Astrocyte of the cerebellum (primary cell): ENCODE data around the gene ZSWIM7.

ENCODE experiments used
- DNase-seq: peaks from one replicate; pipeline ENCODE4 v3.0.0-alpha.2; 2011; ENCODE audit warnings: low read depth
- H3K4me3 ChIP-seq: 2 replicates; pipeline ENCODE4 v1.5.1; 2011; ENCODE audit warnings: mild to moderate bottlenecking, low read depth, low read length, moderate library complexity
- in situ Hi-C: cut with HindIII; loops from 2 replicates; pipeline ENCODE4 v1.10.0; 2017; ENCODE audit warnings: low sequenced_read_pairs
- TF ChIP-seq, protein P1 (sequence below): IDR thresholded peaks from 2 replicates; pipeline ENCODE4 v1.5.1; 2012; ENCODE audit warnings: low read length, low read depth, moderate library complexity, mild to moderate bottlenecking; ENCODE audit errors: missing control alignments

Gene ZSWIM7

GRCh38 chr17:15965528-15965927 lies 34.0 kb downstream of the ZSWIM7 start:
- no peak for DNase-seq
- TF ChIP-seq, protein P1, sequence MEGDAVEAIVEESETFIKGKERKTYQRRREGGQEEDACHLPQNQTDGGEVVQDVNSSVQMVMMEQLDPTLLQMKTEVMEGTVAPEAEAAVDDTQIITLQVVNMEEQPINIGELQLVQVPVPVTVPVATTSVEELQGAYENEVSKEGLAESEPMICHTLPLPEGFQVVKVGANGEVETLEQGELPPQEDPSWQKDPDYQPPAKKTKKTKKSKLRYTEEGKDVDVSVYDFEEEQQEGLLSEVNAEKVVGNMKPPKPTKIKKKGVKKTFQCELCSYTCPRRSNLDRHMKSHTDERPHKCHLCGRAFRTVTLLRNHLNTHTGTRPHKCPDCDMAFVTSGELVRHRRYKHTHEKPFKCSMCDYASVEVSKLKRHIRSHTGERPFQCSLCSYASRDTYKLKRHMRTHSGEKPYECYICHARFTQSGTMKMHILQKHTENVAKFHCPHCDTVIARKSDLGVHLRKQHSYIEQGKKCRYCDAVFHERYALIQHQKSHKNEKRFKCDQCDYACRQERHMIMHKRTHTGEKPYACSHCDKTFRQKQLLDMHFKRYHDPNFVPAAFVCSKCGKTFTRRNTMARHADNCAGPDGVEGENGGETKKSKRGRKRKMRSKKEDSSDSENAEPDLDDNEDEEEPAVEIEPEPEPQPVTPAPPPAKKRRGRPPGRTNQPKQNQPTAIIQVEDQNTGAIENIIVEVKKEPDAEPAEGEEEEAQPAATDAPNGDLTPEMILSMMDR = no peak
- in situ Hi-C loops = no loop called here
- H3K4me3 ChIP-seq = no peak overlapping the region

DNA sequence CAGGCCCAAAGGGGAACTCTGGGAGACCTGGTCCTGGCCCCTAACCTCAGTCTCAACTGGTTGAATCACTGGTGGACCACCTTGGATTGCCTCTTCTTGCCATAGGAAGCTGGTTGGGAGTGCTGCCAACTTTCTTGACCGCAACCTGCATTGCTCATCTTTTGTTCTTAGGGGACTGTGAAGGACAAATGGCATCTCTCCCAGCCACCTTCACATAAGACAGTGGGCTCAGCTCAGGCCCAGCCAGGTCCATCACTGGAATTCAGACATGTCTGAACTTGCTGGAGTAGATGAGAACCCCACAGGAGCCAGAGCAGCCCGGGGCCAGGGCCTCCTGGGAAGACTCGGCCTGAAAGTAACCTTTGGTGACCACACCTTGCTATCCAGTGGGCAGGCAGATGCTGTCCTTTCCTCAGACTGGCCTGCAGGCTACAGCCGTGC lies 35.8 kb downstream of the ZSWIM7 start:
- TF ChIP-seq, protein P1 = no peak
- peak; percentile 75 for DNase-seq
- in situ Hi-C loops = no loop called here
- H3K4me3 ChIP-seq = no peak overlapping the region

GRCh38 chr17:15958484-15958854 lies 41.0 kb downstream of the ZSWIM7 start:
- H3K4me3 ChIP-seq = no peak overlapping the region
- no peak for DNase-seq
- TF ChIP-seq, protein P1 = no peak
- in situ Hi-C loops = loop anchor here (5.0 kb wide), 1 partner anchor 54 kb away; no protein-coding TSS in a partner anchor

- no peak overlapping the region for H3K4me3 ChIP-seq
- TF ChIP-seq, protein P1 = no peak
- in situ Hi-C loops = loop anchor here (5.0 kb wide), 1 partner anchor 55 kb away; no protein-coding TSS in a partner anchor
- DNase-seq = no peak
Measured at GRCh38 chr17:15957608-15958307, 41.7 kb downstream of the ZSWIM7 start.

DNA sequence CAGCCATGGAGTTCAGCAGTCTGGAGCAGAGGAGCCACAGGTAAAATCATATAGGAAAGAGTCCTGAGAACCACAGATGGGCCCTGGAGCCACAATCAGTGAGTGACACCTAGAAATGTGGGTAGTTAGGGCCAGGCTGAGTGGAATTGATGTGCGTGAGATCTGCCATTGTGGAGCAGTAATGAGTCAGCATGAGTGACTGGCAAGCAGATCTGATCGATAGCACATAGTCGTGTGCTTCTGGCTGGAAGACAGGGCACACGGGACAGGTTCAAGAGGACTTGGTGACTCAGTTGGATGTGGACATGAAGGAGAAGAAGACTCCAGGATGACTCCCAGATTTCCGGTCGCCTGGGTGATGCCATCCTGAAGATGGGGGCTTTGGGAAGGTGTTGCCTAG lies 42.3 kb downstream of the ZSWIM7 start:
- TF ChIP-seq, protein P1 = no peak
- in situ Hi-C loops = loop anchor here (5.0 kb wide), 1 partner anchor 55 kb away; no protein-coding TSS in a partner anchor
- H3K4me3 ChIP-seq = no peak overlapping the region
- DNase-seq = no peak

- TF ChIP-seq, protein P1 = no peak
- DNase-seq = no peak
- H3K4me3 ChIP-seq = no peak overlapping the region
- in situ Hi-C loops = loop anchor here (5.0 kb wide), 1 partner anchor 56 kb away; no protein-coding TSS in a partner anchor
Measured at GRCh38 chr17:15955793-15956541, 43.5 kb downstream of the ZSWIM7 start.
